PC-9 (cell line): ENCODE measurements around the gene SERPINI1.
"Not testable (repeated sequence)": the region's sequence is repeated elsewhere in the genome, so short reads cannot be mapped to it uniquely, and the experiment has no call there.

ENCODE experiments used
- CTCF ChIP-seq: fragments of 200-600 bp; sonication (generic); conservative IDR thresholded peaks from 2 replicates; pipeline ENCODE4 v1.6.1; 2017; ENCODE audit warnings: mixed run types, antibody characterized with exemption, mild to moderate bottlenecking, moderate library complexity
- EZH2 ChIP-seq: fragments of 200-600 bp; sonication (generic); IDR thresholded peaks from 2 replicates; pipeline ENCODE4 v1.8.0; 2017; ENCODE audit warnings: antibody characterized with exemption, low read depth

GRCh38 chr3:167827588-167827987 lies 92.1 kb downstream of the SERPINI1 start:
- TF ChIP-seq CTCF, EZH2: not testable (repeated sequence)
